Stomach (tissue), 4 donors: ENCODE results near the gene KDM2B.

Source experiments
- EP300 ChIP-seq: sonication (generic); formaldehyde crosslinking; IDR thresholded peaks from one replicate; pipeline ENCODE4 v1.6.1; 2017; ENCODE audit warnings: antibody characterized with exemption
- POLR2A ChIP-seq, 4 donors: fragments of 450-650 bp; IDR thresholded peaks; one replicate each; pipeline ENCODE4 v1.6.1; 2016; ENCODE audit warnings: antibody characterized with exemption in 4 of 4, control low read depth in 2 of 4, mild to moderate bottlenecking in 1 of 4, moderate library complexity in 1 of 4
- POLR2AphosphoS5 ChIP-seq, 3 donors: sonication (generic); formaldehyde crosslinking; IDR thresholded peaks; one replicate each; pipeline ENCODE4 v1.6.1; 2016; ENCODE audit warnings: antibody characterized with exemption in 3 of 3
- TF ChIP-seq, protein P1 (sequence below), 7 experiments: fragments of 450-650 bp in 4 of 7; fragments of 200-600 bp in 3 of 7; sonication (generic) in 3 of 7; IDR thresholded peaks; one replicate each; pipeline ENCODE4 v1.5.1; 2016 to 2019; ENCODE audit warnings: antibody characterized with exemption in 7 of 7, control low read depth in 2 of 7, mild to moderate bottlenecking in 1 of 7

GRCh38 chr12:121549075-121549474 is 31.7 kb downstream of the KDM2B start:
- TF ChIP-seq POLR2A (IDR thresholded peaks at IDR 0.05), result no peak
- TF ChIP-seq, protein P1, sequence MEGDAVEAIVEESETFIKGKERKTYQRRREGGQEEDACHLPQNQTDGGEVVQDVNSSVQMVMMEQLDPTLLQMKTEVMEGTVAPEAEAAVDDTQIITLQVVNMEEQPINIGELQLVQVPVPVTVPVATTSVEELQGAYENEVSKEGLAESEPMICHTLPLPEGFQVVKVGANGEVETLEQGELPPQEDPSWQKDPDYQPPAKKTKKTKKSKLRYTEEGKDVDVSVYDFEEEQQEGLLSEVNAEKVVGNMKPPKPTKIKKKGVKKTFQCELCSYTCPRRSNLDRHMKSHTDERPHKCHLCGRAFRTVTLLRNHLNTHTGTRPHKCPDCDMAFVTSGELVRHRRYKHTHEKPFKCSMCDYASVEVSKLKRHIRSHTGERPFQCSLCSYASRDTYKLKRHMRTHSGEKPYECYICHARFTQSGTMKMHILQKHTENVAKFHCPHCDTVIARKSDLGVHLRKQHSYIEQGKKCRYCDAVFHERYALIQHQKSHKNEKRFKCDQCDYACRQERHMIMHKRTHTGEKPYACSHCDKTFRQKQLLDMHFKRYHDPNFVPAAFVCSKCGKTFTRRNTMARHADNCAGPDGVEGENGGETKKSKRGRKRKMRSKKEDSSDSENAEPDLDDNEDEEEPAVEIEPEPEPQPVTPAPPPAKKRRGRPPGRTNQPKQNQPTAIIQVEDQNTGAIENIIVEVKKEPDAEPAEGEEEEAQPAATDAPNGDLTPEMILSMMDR (IDR thresholded peaks at IDR 0.05), result no peak
- no peak for TF ChIP-seq EP300
- TF ChIP-seq POLR2AphosphoS5 (IDR thresholded peaks at IDR 0.05), result no peak
